ENCODE results near the gene PMPCA. TPM values are rescaled to one million over a fixed set of nuclear protein-coding genes. Genes with fewer than 3 reads are reported as not detected.

Gene PMPCA
- total RNA-seq, 1 experiment from 2014 or later = 103 TPM

GRCh38 chr9:136372561-136373299 is 37.7 kb upstream of the PMPCA start (continued):
- TF ChIP-seq FOXK1 (CRISPR knock-in tag; IDR thresholded peaks at IDR 0.05) (no peak), ZNF423 (CRISPR knock-in tag; IDR thresholded peaks at IDR 0.05) (no peak), ZNF232 (CRISPR knock-in tag; IDR thresholded peaks at IDR 0.05) (no peak), CREB1 (CRISPR knock-in tag; IDR thresholded peaks at IDR 0.05) (no peak), GABPB1 (CRISPR knock-in tag; IDR thresholded peaks at IDR 0.05) (peak; percentile 98)

GRCh38 chr9:136373300-136374182 is 36.9 kb upstream of the PMPCA start, which contains the start of gene CARD9:
TSS of gene CARD9 (minus strand) at chr9:136373669. CDS start at chr9:136372078, 1,591 bp downstream.
- ChIA-PET CTCF (interaction anchor here (1.8 to 2.6 kb wide), 2 partner anchors 9 to 28 kb away, joined by 7 to 14 read pairs; partner anchors contain the start of gene DNLZ), POLR2A (no interaction called here)
- TF ChIP-seq GABPB1 (CRISPR knock-in tag; IDR thresholded peaks at IDR 0.05) (peak; percentile 26), NR3C1 (CRISPR knock-in tag; conservative IDR thresholded peaks at IDR 0.05; ENCODE audit: low read depth) (no peak)
- no peak within 1 kb of the TSS for H3K4me3 Mint-ChIP-seq
- H3K27ac Mint-ChIP-seq = peak within 1 kb of the TSS; percentile 53; the same call in 1 of the 2 replicates
- H3K9me3 Mint-ChIP-seq = no peaks in the 10 kb centered on the region
- no peaks in the 10 kb centered on the region for H3K27me3 Mint-ChIP-seq (ENCODE audit: low read depth)
- H3K36me3 Mint-ChIP-seq = no peaks in the 10 kb centered on the region
- no peak for DNase-seq (ENCODE audit: low spot score)
- H3K4me1 Mint-ChIP-seq = no peaks in the 10 kb centered on the region
- ATAC-seq = no peak; the same call in 1 of the 2 replicates

GRCh38 chr9:136374183-136374575 is 36.3 kb upstream of the PMPCA start:
- no peaks in the 10 kb centered on the region for H3K36me3 Mint-ChIP-seq
- CTCF ChIA-PET = interaction anchor here (1.8 to 2.6 kb wide), 2 partner anchors 10 to 28 kb away, joined by 7 to 14 read pairs; partner anchors contain the start of gene DNLZ

More at GRCh38 chr9:136374183-136374575, 36.3 kb upstream of the PMPCA start:
- POLR2A ChIA-PET = no interaction called here
- peak overlapping the region; percentile 53; the same call in 1 of the 2 replicates for H3K27ac Mint-ChIP-seq
- ATAC-seq = no peak
- DNase-seq (ENCODE audit: low spot score) = no peak
- no peaks in the 10 kb centered on the region for H3K9me3 Mint-ChIP-seq
- TF ChIP-seq, protein P1, sequence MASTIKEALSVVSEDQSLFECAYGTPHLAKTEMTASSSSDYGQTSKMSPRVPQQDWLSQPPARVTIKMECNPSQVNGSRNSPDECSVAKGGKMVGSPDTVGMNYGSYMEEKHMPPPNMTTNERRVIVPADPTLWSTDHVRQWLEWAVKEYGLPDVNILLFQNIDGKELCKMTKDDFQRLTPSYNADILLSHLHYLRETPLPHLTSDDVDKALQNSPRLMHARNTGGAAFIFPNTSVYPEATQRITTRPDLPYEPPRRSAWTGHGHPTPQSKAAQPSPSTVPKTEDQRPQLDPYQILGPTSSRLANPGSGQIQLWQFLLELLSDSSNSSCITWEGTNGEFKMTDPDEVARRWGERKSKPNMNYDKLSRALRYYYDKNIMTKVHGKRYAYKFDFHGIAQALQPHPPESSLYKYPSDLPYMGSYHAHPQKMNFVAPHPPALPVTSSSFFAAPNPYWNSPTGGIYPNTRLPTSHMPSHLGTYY (CRISPR knock-in tag; IDR thresholded peaks at IDR 0.05) = no peak
- TF ChIP-seq RORB (CRISPR knock-in tag; IDR thresholded peaks at IDR 0.05) (no peak), ZBTB21 (CRISPR knock-in tag; IDR thresholded peaks at IDR 0.05; ENCODE audit: borderline replicate concordance) (no peak), JUN (CRISPR knock-in tag; IDR thresholded peaks at IDR 0.05) (no peak)
- TF ChIP-seq, protein P2, sequence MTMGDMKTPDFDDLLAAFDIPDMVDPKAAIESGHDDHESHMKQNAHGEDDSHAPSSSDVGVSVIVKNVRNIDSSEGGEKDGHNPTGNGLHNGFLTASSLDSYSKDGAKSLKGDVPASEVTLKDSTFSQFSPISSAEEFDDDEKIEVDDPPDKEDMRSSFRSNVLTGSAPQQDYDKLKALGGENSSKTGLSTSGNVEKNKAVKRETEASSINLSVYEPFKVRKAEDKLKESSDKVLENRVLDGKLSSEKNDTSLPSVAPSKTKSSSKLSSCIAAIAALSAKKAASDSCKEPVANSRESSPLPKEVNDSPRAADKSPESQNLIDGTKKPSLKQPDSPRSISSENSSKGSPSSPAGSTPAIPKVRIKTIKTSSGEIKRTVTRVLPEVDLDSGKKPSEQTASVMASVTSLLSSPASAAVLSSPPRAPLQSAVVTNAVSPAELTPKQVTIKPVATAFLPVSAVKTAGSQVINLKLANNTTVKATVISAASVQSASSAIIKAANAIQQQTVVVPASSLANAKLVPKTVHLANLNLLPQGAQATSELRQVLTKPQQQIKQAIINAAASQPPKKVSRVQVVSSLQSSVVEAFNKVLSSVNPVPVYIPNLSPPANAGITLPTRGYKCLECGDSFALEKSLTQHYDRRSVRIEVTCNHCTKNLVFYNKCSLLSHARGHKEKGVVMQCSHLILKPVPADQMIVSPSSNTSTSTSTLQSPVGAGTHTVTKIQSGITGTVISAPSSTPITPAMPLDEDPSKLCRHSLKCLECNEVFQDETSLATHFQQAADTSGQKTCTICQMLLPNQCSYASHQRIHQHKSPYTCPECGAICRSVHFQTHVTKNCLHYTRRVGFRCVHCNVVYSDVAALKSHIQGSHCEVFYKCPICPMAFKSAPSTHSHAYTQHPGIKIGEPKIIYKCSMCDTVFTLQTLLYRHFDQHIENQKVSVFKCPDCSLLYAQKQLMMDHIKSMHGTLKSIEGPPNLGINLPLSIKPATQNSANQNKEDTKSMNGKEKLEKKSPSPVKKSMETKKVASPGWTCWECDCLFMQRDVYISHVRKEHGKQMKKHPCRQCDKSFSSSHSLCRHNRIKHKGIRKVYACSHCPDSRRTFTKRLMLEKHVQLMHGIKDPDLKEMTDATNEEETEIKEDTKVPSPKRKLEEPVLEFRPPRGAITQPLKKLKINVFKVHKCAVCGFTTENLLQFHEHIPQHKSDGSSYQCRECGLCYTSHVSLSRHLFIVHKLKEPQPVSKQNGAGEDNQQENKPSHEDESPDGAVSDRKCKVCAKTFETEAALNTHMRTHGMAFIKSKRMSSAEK (CRISPR knock-in tag; IDR thresholded peaks at IDR 0.05; ENCODE audit: borderline replicate concordance) = no peak
- TF ChIP-seq, protein P3, sequence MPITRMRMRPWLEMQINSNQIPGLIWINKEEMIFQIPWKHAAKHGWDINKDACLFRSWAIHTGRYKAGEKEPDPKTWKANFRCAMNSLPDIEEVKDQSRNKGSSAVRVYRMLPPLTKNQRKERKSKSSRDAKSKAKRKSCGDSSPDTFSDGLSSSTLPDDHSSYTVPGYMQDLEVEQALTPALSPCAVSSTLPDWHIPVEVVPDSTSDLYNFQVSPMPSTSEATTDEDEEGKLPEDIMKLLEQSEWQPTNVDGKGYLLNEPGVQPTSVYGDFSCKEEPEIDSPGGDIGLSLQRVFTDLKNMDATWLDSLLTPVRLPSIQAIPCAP (CRISPR knock-in tag; IDR thresholded peaks at IDR 0.05) = no peak
- no peaks in the 10 kb centered on the region for H3K27me3 Mint-ChIP-seq (ENCODE audit: low read depth)
- H3K4me1 Mint-ChIP-seq = no peaks in the 10 kb centered on the region
- no peak overlapping the region for H3K4me3 Mint-ChIP-seq
